ENCODE measurements around the gene MSL1. TPM values are rescaled to one million over a fixed set of nuclear protein-coding genes. Genes with fewer than 3 reads are reported as not detected.

The MSL1 gene
- total and polyA plus RNA-seq, 12 donors = 47.8 to 143 (median 72.1) TPM

GRCh38 chr17:40153603-40154236 is 31.9 kb downstream of the MSL1 start:
- intact Hi-C loops (cut with DNase I) = no loop called here
- peak in 1 of 7 donors; percentile 45 for DNase-seq

GRCh38 chr17:40157973-40158372 is 36.2 kb downstream of the MSL1 start:
- H3K9me3 ChIP-seq (replicated peaks in 1 of 3) = no peaks in the 10 kb centered on the region
- WGBS, 4 donors = 69 to 88% (median 79%) methylated on average over 2 of the region's 2 CpGs
- H3K27ac ChIP-seq = peak overlapping the region in 2 of 5 donors; percentile 52 to 69
- DNase-seq = peak in 1 of 7 donors; percentile 35
- intact Hi-C loops (cut with DNase I) = no loop called here
- no peak overlapping the region for H3K4me3 ChIP-seq
- H3K27me3 ChIP-seq = no peaks in the 10 kb centered on the region
- peaks cover 0 to 15% of the 10 kb centered on the region in 2 donors for H3K4me1 ChIP-seq (replicated peaks in 1 of 2)
- TF ChIP-seq POLR2A (IDR thresholded peaks at IDR 0.05) (no peak), CTCF (IDR thresholded peaks at IDR 0.05) (no peak)
- peaks cover 0 to 61% of the 10 kb centered on the region in 2 donors for H3K36me3 ChIP-seq (replicated peaks in 1 of 2)

More at GRCh38 chr17:40153603-40154236, 31.9 kb downstream of the MSL1 start:
- 86 to 93% (median 87%) methylated on average over 13 to 14 of the region's 14 CpGs for WGBS, 4 donors
- Histone ChIP-seq H3K4me3 (no peak overlapping the region), H3K4me1 (replicated peaks in 1 of 2) (peaks cover 5 to 30% of the 10 kb centered on the region in 2 donors), H3K27ac (no peak overlapping the region), H3K36me3 (replicated peaks in 1 of 2) (peaks cover 0 to 59% of the 10 kb centered on the region in 2 donors), H3K27me3 (no peaks in the 10 kb centered on the region), H3K9me3 (replicated peaks in 1 of 3) (no peaks in the 10 kb centered on the region)
- TF ChIP-seq POLR2A (IDR thresholded peaks at IDR 0.05) (no peak), CTCF (IDR thresholded peaks at IDR 0.05) (no peak)

- peaks cover 0 to 61% of the 10 kb centered on the region in 2 donors for H3K36me3 ChIP-seq (replicated peaks in 1 of 2)
These were observed 36.8 kb downstream of the MSL1 start for GRCh38 chr17:40158438-40159013.

More at GRCh38 chr17:40158438-40159013, 36.8 kb downstream of the MSL1 start:
- no peak for DNase-seq
- 78 to 85% (median 82%) methylated on average over 3 of the region's 3 CpGs for WGBS, 4 donors
- H3K9me3 ChIP-seq (replicated peaks in 1 of 3) = no peaks in the 10 kb centered on the region
- no peak overlapping the region for H3K4me3 ChIP-seq
- peaks cover 0 to 15% of the 10 kb centered on the region in 2 donors for H3K4me1 ChIP-seq (replicated peaks in 1 of 2)
- intact Hi-C loops (cut with DNase I) = no loop called here
- peak overlapping the region in 2 of 5 donors; percentile 52 to 69 for H3K27ac ChIP-seq
- TF ChIP-seq CTCF (IDR thresholded peaks at IDR 0.05) (no peak), POLR2A (IDR thresholded peaks at IDR 0.05) (no peak)
- H3K27me3 ChIP-seq = no peaks in the 10 kb centered on the region
